ENCODE data around the gene EFR3B.

EFR3B gene

DNA sequence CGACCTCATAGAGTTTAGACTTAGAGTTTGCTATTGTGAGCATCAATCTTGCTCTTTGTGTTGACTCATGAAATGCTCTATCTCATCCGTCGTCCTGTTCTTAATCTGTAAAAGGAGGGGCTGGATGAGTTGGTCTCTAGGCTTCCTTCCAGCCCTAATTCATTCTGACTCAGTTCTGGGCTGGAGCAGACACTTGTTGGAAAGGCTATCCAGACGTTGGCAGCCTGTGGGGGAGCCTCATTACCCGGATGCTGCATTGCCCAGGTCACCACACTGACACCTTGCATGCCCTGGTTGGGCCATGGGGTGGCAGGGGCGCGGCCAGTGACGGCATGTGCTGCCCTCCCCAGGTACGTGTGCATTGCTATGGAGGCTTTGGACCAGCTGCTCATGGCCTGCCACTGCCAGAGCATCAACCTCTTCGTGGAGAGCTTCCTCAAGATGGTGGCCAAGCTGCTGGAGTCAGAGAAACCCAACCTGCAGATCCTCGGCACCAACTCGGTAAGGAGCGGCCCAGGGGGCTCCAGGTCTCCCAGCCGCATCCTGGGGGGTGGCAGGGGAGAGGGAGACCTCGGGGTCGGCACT is 61.5 kb downstream of the EFR3B start:
- Histone ChIP-seq H3K27ac (ENCODE audit: low read depth, low read length) (no peak overlapping the region), H2AFZ (ENCODE audit: low read depth, low read length, severe bottlenecking) (no peak overlapping the region), H4K20me1 (ENCODE audit: low read depth, low read length) (no peaks in the 10 kb centered on the region), H3F3A (ENCODE audit: insufficient read depth) (no peaks in the 10 kb centered on the region), H3K4me2 (ENCODE audit: low read depth, low read length, poor library complexity, severe bottlenecking) (no peak overlapping the region), H3K9ac (ENCODE audit: low read length) (no peak overlapping the region), H3K79me2 (ENCODE audit: insufficient read depth, low read length) (no peaks in the 10 kb centered on the region), H3K9me3 (ENCODE audit: insufficient read depth, low read length) (no peaks in the 10 kb centered on the region), H3K4me3 (ENCODE audit: insufficient read depth, low read length, poor library complexity, severe bottlenecking) (no peak overlapping the region), H3K27me3 (ENCODE audit: low read length) (no peaks in the 10 kb centered on the region), H3K36me3 (ENCODE audit: low read length) (no peaks in the 10 kb centered on the region), H3K9me2 (replicated peaks; ENCODE audit: insufficient read depth, low read length) (no peaks in the 10 kb centered on the region)
- TF ChIP-seq, protein P1, sequence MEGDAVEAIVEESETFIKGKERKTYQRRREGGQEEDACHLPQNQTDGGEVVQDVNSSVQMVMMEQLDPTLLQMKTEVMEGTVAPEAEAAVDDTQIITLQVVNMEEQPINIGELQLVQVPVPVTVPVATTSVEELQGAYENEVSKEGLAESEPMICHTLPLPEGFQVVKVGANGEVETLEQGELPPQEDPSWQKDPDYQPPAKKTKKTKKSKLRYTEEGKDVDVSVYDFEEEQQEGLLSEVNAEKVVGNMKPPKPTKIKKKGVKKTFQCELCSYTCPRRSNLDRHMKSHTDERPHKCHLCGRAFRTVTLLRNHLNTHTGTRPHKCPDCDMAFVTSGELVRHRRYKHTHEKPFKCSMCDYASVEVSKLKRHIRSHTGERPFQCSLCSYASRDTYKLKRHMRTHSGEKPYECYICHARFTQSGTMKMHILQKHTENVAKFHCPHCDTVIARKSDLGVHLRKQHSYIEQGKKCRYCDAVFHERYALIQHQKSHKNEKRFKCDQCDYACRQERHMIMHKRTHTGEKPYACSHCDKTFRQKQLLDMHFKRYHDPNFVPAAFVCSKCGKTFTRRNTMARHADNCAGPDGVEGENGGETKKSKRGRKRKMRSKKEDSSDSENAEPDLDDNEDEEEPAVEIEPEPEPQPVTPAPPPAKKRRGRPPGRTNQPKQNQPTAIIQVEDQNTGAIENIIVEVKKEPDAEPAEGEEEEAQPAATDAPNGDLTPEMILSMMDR (IDR thresholded peaks at IDR 0.05; ENCODE audit: insufficient read depth, low read length, poor library complexity, severe bottlenecking) = no peak
- no peak for TF ChIP-seq EZH2phosphoT487 (conservative IDR thresholded peaks at IDR 0.05; ENCODE audit: low read length)

DNA sequence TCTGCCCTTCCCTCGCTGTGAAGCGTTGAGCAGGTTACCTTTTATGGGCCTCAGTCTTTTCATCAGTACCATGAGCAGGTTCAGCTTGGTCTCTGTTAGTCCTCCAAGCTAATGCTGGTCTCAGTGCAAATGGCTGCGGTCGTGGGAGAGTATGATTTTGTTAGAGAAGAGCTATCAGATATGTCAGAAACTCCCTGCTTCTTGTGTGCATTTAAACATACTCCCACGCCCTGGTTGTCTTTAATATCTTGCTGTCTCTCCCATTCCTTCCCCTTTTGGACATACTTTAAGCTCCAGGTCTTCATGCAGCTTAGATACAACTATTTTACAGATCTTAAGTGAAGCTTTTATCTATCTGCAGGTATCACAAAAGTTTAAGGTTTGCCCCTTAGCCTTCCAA is 62.9 kb downstream of the EFR3B start:
- TF ChIP-seq, protein P1 (IDR thresholded peaks at IDR 0.05; ENCODE audit: insufficient read depth, low read length, poor library complexity, severe bottlenecking) = no peak
- TF ChIP-seq EZH2phosphoT487 (conservative IDR thresholded peaks at IDR 0.05; ENCODE audit: low read length) = no peak
- Histone ChIP-seq H3K36me3 (ENCODE audit: low read length) (no peaks in the 10 kb centered on the region), H3K9me3 (ENCODE audit: insufficient read depth, low read length) (no peaks in the 10 kb centered on the region), H3K79me2 (ENCODE audit: insufficient read depth, low read length) (no peaks in the 10 kb centered on the region), H4K20me1 (ENCODE audit: low read depth, low read length) (no peaks in the 10 kb centered on the region), H3K4me2 (ENCODE audit: low read depth, low read length, poor library complexity, severe bottlenecking) (no peak overlapping the region), H3K9me2 (replicated peaks; ENCODE audit: insufficient read depth, low read length) (no peaks in the 10 kb centered on the region), H3K9ac (ENCODE audit: low read length) (no peak overlapping the region), H3K27ac (ENCODE audit: low read depth, low read length) (no peak overlapping the region), H3K27me3 (ENCODE audit: low read length) (no peaks in the 10 kb centered on the region), H3F3A (ENCODE audit: insufficient read depth) (no peaks in the 10 kb centered on the region), H3K4me3 (ENCODE audit: insufficient read depth, low read length, poor library complexity, severe bottlenecking) (no peak overlapping the region), H2AFZ (ENCODE audit: low read depth, low read length, severe bottlenecking) (no peak overlapping the region)

DNA sequence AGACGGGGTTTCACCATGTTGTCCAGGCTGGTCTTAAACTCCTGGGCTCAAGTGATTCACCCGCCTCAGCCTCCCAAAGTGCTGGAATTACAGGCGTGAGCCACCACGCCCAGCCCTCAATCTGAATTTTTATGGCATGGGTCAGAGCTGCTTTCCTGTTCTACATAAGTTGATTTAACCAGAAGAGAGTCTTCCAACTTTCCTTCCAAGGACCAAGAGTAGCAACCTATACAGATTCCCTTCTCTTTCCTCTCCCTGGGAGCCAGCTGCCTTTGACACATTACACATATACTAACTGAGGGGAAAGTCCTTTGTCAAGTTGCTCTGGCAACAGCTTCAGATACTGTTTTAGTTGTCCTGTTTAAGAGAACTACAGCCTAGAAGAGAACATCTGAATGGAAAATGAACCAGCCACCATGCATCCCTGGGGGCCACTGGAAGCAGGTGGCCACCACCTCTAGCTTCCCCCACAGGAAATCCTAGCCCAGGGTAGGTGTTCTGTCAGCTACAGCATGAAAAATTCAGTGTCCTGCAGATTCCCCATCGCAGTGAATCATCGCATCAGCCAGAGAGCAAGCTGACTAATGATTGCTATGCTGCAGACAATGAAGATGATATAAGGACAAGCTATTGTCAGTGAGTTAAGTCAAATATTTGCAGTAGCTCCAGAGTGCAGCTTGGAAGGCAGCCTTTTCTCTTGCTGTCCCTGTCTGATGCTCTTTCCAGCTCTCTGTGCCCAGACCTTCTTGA is 63.6 kb downstream of the EFR3B start:
- H3K79me2 ChIP-seq (ENCODE audit: insufficient read depth, low read length) = no peaks in the 10 kb centered on the region
- no peaks in the 10 kb centered on the region for H3K27me3 ChIP-seq (ENCODE audit: low read length)
- no peak overlapping the region for H3K27ac ChIP-seq (ENCODE audit: low read depth, low read length)
- no peaks in the 10 kb centered on the region for H3K9me2 ChIP-seq (replicated peaks; ENCODE audit: insufficient read depth, low read length)
- no peak overlapping the region for H2AFZ ChIP-seq (ENCODE audit: low read depth, low read length, severe bottlenecking)
- no peak overlapping the region for H3K9ac ChIP-seq (ENCODE audit: low read length)
- no peaks in the 10 kb centered on the region for H3F3A ChIP-seq (ENCODE audit: insufficient read depth)
- H3K4me3 ChIP-seq (ENCODE audit: insufficient read depth, low read length, poor library complexity, severe bottlenecking) = no peak overlapping the region
- TF ChIP-seq, protein P1 (IDR thresholded peaks at IDR 0.05; ENCODE audit: insufficient read depth, low read length, poor library complexity, severe bottlenecking) = no peak
- TF ChIP-seq EZH2phosphoT487 (conservative IDR thresholded peaks at IDR 0.05; ENCODE audit: low read length) = no peak
- H3K4me2 ChIP-seq (ENCODE audit: low read depth, low read length, poor library complexity, severe bottlenecking) = no peak overlapping the region
- no peaks in the 10 kb centered on the region for H3K9me3 ChIP-seq (ENCODE audit: insufficient read depth, low read length)
- H3K36me3 ChIP-seq (ENCODE audit: low read length) = no peaks in the 10 kb centered on the region
- no peaks in the 10 kb centered on the region for H4K20me1 ChIP-seq (ENCODE audit: low read depth, low read length)
